KMS-11 (cell line): ENCODE results near the gene PRRC2B.

ENCODE experiments used
- H2AFZ ChIP-seq: fragments of 200-600 bp; sonication (generic); 2 replicates; pipeline ENCODE4 v1.6.1; 2016; ENCODE audit warnings: antibody characterized with exemption, mixed run types, low read depth
- H3K27ac ChIP-seq: fragments of 200-600 bp; sonication (generic); 2 replicates; pipeline ENCODE4 v1.6.1; 2016; ENCODE audit warnings: mild to moderate bottlenecking, mixed run types
- H3K27me3 ChIP-seq: fragments of 200-600 bp; sonication (generic); 2 replicates; pipeline ENCODE4 v1.6.1; 2017; ENCODE audit warnings: mild to moderate bottlenecking, low read depth, mixed run types, moderate library complexity; ENCODE audit not compliant: insufficient read depth
- H3K36me3 ChIP-seq: fragments of 200-600 bp; sonication (generic); 2 replicates; pipeline ENCODE4 v1.6.1; 2017; ENCODE audit warnings: mild to moderate bottlenecking, mixed run types; ENCODE audit not compliant: insufficient read depth
- H3K4me1 ChIP-seq: fragments of 200-600 bp; sonication (generic); 2 replicates; pipeline ENCODE4 v1.6.1; 2016; ENCODE audit warnings: mild to moderate bottlenecking, low read depth, mixed run types; ENCODE audit not compliant: poor library complexity, severe bottlenecking
- H3K4me2 ChIP-seq: fragments of 200-600 bp; sonication (generic); 2 replicates; pipeline ENCODE4 v1.7.0; 2016; ENCODE audit warnings: mild to moderate bottlenecking, mixed run types
- H3K4me3 ChIP-seq: fragments of 200-600 bp; sonication (generic); IDR thresholded peaks from 2 replicates; pipeline ENCODE4 v1.6.1; 2017; ENCODE audit warnings: low read depth, low read length, mixed read lengths; ENCODE audit not compliant: insufficient read depth
- H3K79me2 ChIP-seq: fragments of 200-600 bp; sonication (generic); 2 replicates; pipeline ENCODE4 v1.6.1; 2016; ENCODE audit warnings: low read depth, mixed run types; ENCODE audit not compliant: insufficient read depth
- H3K9ac ChIP-seq: fragments of 200-600 bp; sonication (generic); 2 replicates; pipeline ENCODE4 v1.6.1; 2016; ENCODE audit warnings: mild to moderate bottlenecking, mixed run types
- H4K20me1 ChIP-seq: fragments of 200-600 bp; sonication (generic); 2 replicates; pipeline ENCODE4 v1.6.1; 2016; ENCODE audit warnings: mild to moderate bottlenecking, mixed run types; ENCODE audit not compliant: insufficient read depth
- CTCF ChIP-seq: fragments of 200-600 bp; sonication (generic); conservative IDR thresholded peaks from 2 replicates; pipeline ENCODE4 v1.6.1; 2017; ENCODE audit warnings: low read depth, mild to moderate bottlenecking, antibody characterized with exemption, low read length, moderate library complexity, mixed read lengths

Gene PRRC2B

DNA sequence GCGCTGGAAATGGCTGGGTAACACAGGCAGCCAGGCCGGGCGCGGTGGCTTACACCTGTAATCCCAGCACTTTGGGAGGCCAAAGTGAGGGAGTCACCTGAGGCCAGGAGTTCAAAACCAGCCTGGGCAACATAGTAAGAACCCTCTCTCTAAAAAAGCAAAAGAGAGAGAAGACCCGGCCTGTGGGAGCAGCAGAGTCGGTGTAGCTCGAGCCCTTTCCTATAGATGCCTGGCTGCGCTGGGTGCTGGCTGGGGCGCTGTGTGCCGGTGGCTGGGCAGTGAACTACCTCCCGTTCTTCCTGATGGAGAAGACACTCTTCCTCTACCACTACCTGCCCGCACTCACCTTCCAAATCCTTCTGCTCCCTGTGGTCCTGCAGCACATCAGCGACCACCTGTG is 127.9 kb downstream of the PRRC2B start:
- Histone ChIP-seq H3K27ac (no peak overlapping the region), H3K4me3 (no peak overlapping the region), H4K20me1 (no peaks in the 10 kb centered on the region), H3K4me2 (no peak overlapping the region), H3K79me2 (no peaks in the 10 kb centered on the region), H3K27me3 (no peaks in the 10 kb centered on the region), H2AFZ (no peak overlapping the region), H3K36me3 (no peaks in the 10 kb centered on the region; the same call in 1 of the 2 replicates), H3K9ac (no peak overlapping the region), H3K4me1 (no peaks in the 10 kb centered on the region)
- TF ChIP-seq CTCF, result no peak

DNA sequence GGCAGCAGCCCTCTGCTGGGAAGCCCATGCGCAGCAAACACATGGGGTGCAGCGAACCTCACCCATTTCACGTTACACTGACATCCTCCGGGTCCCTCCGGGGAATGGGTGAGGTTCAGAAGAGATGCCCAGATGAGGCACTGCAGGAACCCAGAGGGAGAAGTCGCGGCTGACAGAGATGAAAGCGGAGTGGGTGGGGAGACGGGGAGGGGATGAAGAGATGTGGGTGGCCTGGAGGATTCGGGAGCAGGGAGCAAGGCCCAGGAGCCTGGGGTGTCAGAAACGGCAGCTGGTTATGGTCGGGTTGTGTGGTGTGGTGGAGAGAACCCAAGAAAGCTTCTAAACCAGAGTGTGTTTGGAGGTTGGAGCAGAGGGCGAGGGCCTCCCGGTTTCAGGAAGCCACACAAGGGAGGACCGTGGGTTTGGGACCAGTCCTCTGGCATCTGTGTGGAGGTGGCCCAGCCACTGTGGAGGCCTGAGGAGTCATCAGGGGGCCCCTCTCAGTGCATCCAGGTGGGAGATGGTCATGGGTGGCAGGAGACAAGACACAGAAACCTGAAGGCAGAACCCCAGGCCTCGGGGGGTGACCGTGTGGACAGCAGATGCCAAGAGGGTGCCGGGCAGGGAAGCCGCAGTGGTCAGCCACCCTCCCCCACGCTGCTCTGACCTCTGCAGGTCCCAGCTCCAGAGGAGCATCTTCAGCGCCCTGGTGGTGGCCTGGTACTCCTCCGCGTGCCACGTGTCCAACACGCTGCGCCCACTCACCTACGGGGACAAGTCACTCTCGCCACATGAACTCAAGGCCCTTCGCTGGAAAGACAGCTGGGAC is 128.6 kb downstream of the PRRC2B start:
- Histone ChIP-seq H3K4me3 (no peak overlapping the region), H3K4me1 (no peaks in the 10 kb centered on the region), H4K20me1 (no peaks in the 10 kb centered on the region), H2AFZ (no peak overlapping the region), H3K79me2 (no peaks in the 10 kb centered on the region), H3K4me2 (no peak overlapping the region), H3K9ac (no peak overlapping the region), H3K27ac (no peak overlapping the region), H3K27me3 (no peaks in the 10 kb centered on the region), H3K36me3 (peaks cover 5% of the 10 kb centered on the region; the same call in 1 of the 2 replicates)
- no peak for TF ChIP-seq CTCF

DNA sequence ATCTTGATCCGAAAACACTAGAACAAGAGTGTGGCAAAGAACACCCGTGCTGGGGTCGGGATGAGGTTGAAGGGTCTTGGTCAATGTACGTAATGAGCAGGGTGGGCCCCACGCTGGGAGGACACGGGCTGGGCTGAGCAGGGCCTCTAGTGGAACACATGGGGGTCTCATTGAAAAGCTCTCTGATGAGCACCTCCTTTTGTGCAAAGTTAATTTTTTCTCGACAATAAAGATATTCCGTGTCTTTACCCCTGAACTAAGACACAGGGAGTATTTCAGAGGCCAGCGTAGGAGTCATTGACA is 129.2 kb downstream of the PRRC2B start:
- Histone ChIP-seq H3K4me3 (no peak overlapping the region), H3K79me2 (no peaks in the 10 kb centered on the region), H3K9ac (no peak overlapping the region), H3K27ac (no peak overlapping the region), H4K20me1 (no peaks in the 10 kb centered on the region), H3K4me2 (no peak overlapping the region), H3K36me3 (peaks cover 6% of the 10 kb centered on the region; the same call in 1 of the 2 replicates), H2AFZ (no peak overlapping the region), H3K27me3 (no peaks in the 10 kb centered on the region), H3K4me1 (no peaks in the 10 kb centered on the region)
- TF ChIP-seq CTCF, result no peak

GRCh38 chr9:131523451-131524435 is 129.9 kb downstream of the PRRC2B start:
- TF ChIP-seq CTCF, result no peak
- Histone ChIP-seq H3K79me2 (no peaks in the 10 kb centered on the region), H3K4me3 (no peak overlapping the region), H3K36me3 (peaks cover 9% of the 10 kb centered on the region; the same call in 1 of the 2 replicates), H3K9ac (no peak overlapping the region), H3K4me2 (no peak overlapping the region), H3K4me1 (no peaks in the 10 kb centered on the region), H3K27me3 (no peaks in the 10 kb centered on the region), H3K27ac (no peak overlapping the region), H4K20me1 (no peaks in the 10 kb centered on the region), H2AFZ (no peak overlapping the region)
